Measurements from ENCODE around the gene TNNI3K.

The TNNI3K gene

DNA sequence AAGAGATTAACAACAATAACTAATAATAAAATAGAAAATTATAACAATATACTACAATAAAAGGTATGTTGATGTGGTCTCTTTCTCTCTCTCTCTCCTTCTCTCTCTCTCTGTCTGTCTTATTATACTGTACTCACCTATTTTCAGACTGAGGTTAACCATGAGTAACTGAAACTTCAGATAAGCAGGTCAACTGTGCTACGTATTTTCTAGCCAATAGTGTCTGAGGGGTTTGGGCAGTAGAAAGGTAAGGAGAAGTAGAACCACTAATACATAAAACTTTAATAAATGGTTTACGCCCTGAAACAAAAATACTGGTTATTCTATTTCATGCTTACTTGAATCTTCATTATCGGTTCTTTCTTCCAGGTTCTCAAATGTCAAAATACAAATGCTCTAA, 348.2 kb downstream of the TNNI3K start:
- DNase-seq = no peak

DNA sequence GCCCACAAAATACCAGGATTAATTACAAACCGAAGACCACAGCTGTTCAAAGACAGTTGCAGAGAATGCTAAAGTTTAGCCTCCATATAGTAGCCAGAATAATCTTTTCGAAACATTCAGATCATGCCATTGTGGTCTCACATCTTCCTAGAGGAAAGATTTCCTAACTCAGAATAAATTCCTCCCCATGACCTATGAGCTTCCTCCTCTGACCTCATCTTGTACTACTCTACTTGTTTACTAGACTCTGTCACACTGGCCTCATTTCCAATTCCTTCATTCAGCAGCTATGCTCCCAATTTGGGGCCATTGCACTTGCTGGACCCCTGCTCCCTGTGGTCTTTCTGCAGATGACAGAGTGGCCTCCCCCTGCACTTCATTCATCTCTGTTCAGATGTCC, 349.0 kb downstream of the TNNI3K start:
- DNase-seq = no peak

DNA sequence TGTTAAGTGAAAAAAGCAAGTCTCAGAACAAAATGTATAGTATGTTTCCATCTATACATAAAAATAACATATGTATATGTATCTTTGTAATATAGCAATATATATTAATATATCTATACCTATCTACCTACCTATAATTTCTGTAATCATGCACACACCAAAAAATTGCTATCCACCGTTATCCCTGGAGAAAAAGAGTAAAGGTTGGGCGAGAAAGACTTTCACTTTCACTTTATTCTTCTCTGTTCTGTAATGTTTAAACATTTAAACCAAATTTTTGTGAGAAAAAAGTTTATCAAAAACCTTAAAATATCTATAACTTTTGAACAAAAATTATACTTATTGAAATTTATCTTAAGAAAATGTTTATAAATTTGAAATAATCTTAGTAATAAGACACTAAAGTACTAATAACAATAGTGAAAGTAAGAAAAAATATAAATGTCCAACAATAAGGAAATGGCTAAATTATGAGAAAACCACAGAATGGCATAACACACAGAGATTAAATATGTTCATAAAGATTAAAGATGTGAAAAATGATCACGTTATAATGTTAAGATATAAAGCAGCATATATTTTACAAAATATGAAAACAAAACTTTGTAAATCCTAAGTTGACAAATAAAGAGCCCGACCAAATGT, 351.2 kb downstream of the TNNI3K start:
- no peak for DNase-seq

- no peak for DNase-seq
Observed at GRCh38 chr1:74587888-74588287, 352.7 kb downstream of the TNNI3K start.

GRCh38 chr1:74590288-74590687, 355.1 kb downstream of the TNNI3K start:
- no peak for DNase-seq

DNA sequence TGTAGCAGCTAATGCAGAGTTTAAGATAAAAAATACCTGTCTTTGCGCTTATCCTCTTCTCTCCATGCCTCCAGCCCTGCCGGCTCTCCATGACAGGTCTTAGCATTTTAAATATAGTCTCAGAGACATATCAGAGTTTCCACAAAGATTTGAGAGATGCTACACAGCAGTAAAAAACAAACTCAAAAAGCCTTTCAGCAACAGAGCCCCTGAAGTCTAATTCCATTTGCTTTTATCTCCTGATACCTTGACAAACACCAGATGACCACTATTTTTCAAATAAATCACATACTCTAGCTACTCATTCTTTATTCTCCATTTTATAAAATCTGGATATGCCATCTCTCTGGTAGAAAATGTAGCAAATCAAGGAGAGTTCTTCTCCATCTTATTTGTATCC, 356.8 kb downstream of the TNNI3K start:
- DNase-seq = no peak

- no peak for DNase-seq
Observed at GRCh38 chr1:74592580-74593355, 357.6 kb downstream of the TNNI3K start.

All from RPMI8226 (cell line).